ENCODE measurements around the gene ATP23.

The ATP23 gene

GRCh38 chr12:57904426-57904825 is 36.9 kb upstream of the ATP23 start:
- no peak for TF ChIP-seq CTCF (IDR thresholded peaks at IDR 0.05; ENCODE audit: insufficient read depth, low read depth, low read length, missing control alignments)
- H3K4me3 ChIP-seq (ENCODE audit: low read depth, low read length) = no peak overlapping the region
- no peak for DNase-seq (ENCODE audit: low read depth)

GRCh38 chr12:57904848-57905811 is 36.2 kb upstream of the ATP23 start:
- H3K4me3 ChIP-seq (ENCODE audit: low read depth, low read length) = no peak overlapping the region
- DNase-seq (ENCODE audit: low read depth) = peak; percentile 89
- peak; percentile 100 for TF ChIP-seq CTCF (IDR thresholded peaks at IDR 0.05; ENCODE audit: insufficient read depth, low read depth, low read length, missing control alignments)

- H3K4me3 ChIP-seq (ENCODE audit: low read depth, low read length) = no peak overlapping the region
- TF ChIP-seq CTCF (IDR thresholded peaks at IDR 0.05; ENCODE audit: insufficient read depth, low read depth, low read length, missing control alignments) = no peak
- no peak for DNase-seq (ENCODE audit: low read depth)
These were observed 35.4 kb upstream of the ATP23 start for GRCh38 chr12:57905812-57906475.

- no peak for DNase-seq (ENCODE audit: low read depth)
- no peak for TF ChIP-seq CTCF (IDR thresholded peaks at IDR 0.05; ENCODE audit: insufficient read depth, low read depth, low read length, missing control alignments)
These were observed 34.5 kb upstream of the ATP23 start for GRCh38 chr12:57906821-57907220.

GRCh38 chr12:57907281-57907680 is 34.1 kb upstream of the ATP23 start:
- no peak for DNase-seq (ENCODE audit: low read depth)
- no peak overlapping the region for H3K4me3 ChIP-seq (ENCODE audit: low read depth, low read length)
- TF ChIP-seq CTCF (IDR thresholded peaks at IDR 0.05; ENCODE audit: insufficient read depth, low read depth, low read length, missing control alignments) = no peak

More at GRCh38 chr12:57906821-57907220, 34.5 kb upstream of the ATP23 start:
- no peak overlapping the region for H3K4me3 ChIP-seq (ENCODE audit: low read depth, low read length)

- H3K4me3 ChIP-seq (ENCODE audit: low read depth, low read length) = no peak overlapping the region
- no peak for TF ChIP-seq CTCF (IDR thresholded peaks at IDR 0.05; ENCODE audit: insufficient read depth, low read depth, low read length, missing control alignments)
- no peak for DNase-seq (ENCODE audit: low read depth)
These were observed 32.9 kb upstream of the ATP23 start for GRCh38 chr12:57908511-57908910.
